DOHH2 (cell line): ENCODE results near the gene LRRC7.

Experiments
- H3F3A ChIP-seq: fragments of 200-600 bp; sonication (generic), shearing (Covaris generic); 2 replicates; pipeline ENCODE4 v1.6.0; 2016; ENCODE audit warnings: antibody characterized with exemption, mild to moderate bottlenecking; ENCODE audit not compliant: control insufficient read depth, insufficient read depth
- H3K27ac ChIP-seq: fragments of 200-600 bp; sonication (generic); 2 replicates; pipeline ENCODE4 v1.5.1; 2014; ENCODE audit warnings: low read depth, mild to moderate bottlenecking, low read length, moderate library complexity
- H3K27me3 ChIP-seq: fragments of 200-600 bp; sonication (generic); 2 replicates; pipeline ENCODE4 v1.6.1; 2014; ENCODE audit warnings: mild to moderate bottlenecking, low read length, mixed read lengths; ENCODE audit not compliant: control insufficient read depth
- H3K36me3 ChIP-seq: fragments of 200-600 bp; sonication (generic); 2 replicates; pipeline ENCODE4 v1.6.1; 2014; ENCODE audit warnings: mild to moderate bottlenecking, low read length, moderate library complexity, mixed read lengths; ENCODE audit not compliant: control insufficient read depth
- H3K4me1 ChIP-seq: fragments of 200-600 bp; sonication (generic); 2 replicates; pipeline ENCODE4 v1.6.1; 2014; ENCODE audit warnings: mild to moderate bottlenecking, low read length, mixed read lengths; ENCODE audit not compliant: control insufficient read depth
- H3K4me2 ChIP-seq: fragments of 200-600 bp; sonication (generic); 2 replicates; pipeline ENCODE4 v1.6.0; 2014; ENCODE audit warnings: mild to moderate bottlenecking, low read length, moderate library complexity
- H3K4me3 ChIP-seq: fragments of 200-600 bp; sonication (generic); 2 replicates; pipeline ENCODE4 v1.5.1; 2014; ENCODE audit warnings: mild to moderate bottlenecking, low read length, mixed read lengths
- H3K79me2 ChIP-seq: fragments of 200-600 bp; sonication (generic); 2 replicates; pipeline ENCODE4 v1.6.1; 2014; ENCODE audit warnings: mild to moderate bottlenecking, low read length, mixed read lengths; ENCODE audit not compliant: control insufficient read depth
- H3K9me2 ChIP-seq: fragments of 200-600 bp; sonication (generic); replicated peaks from 2 replicates; pipeline ENCODE4 v1.6.1; 2014; ENCODE audit warnings: mild to moderate bottlenecking, low read length, mixed read lengths; ENCODE audit not compliant: control insufficient read depth
- H3K9me3 ChIP-seq: fragments of 200-600 bp; sonication (generic); 2 replicates; pipeline ENCODE4 v1.6.1; 2014; ENCODE audit warnings: antibody characterized with exemption, low read length, mixed read lengths; ENCODE audit not compliant: control insufficient read depth, insufficient read depth
- H4K20me1 ChIP-seq: fragments of 200-600 bp; sonication (generic); 2 replicates; pipeline ENCODE4 v1.6.0; 2014; ENCODE audit warnings: low read depth, mild to moderate bottlenecking, antibody characterized with exemption, low read length, moderate library complexity; ENCODE audit not compliant: control insufficient read depth, insufficient read depth
- CTCF ChIP-seq: fragments of 200-600 bp; sonication (generic); IDR thresholded peaks from one replicate; pipeline ENCODE4 v1.5.1; 2014; ENCODE audit warnings: antibody characterized with exemption, mild to moderate bottlenecking, low read depth, low read length; ENCODE audit not compliant: poor library complexity, severe bottlenecking
- EZH2phosphoT487 ChIP-seq: fragments of 200-600 bp; sonication (generic); IDR thresholded peaks from 2 replicates; pipeline ENCODE4 v1.6.1; 2017; ENCODE audit warnings: borderline replicate concordance, mild to moderate bottlenecking, antibody characterized with exemption, low read length, moderate library complexity, mixed read lengths

LRRC7 gene

GRCh38 chr1:70034403-70034802 is 466.7 kb downstream of the LRRC7 start:
- H3K4me1 ChIP-seq = peaks cover 4% of the 10 kb centered on the region; the same call in 1 of the 2 replicates
- no peaks in the 10 kb centered on the region for H3K27me3 ChIP-seq
- no peak for TF ChIP-seq CTCF
- no peak for TF ChIP-seq EZH2phosphoT487
- no peaks in the 10 kb centered on the region for H3K36me3 ChIP-seq
- no peaks in the 10 kb centered on the region for H3K9me2 ChIP-seq
- no peaks in the 10 kb centered on the region for H3K79me2 ChIP-seq
- H4K20me1 ChIP-seq = no peaks in the 10 kb centered on the region
- H3K9me3 ChIP-seq = no peaks in the 10 kb centered on the region
- H3K4me3 ChIP-seq = no peak overlapping the region
- no peak overlapping the region for H3K27ac ChIP-seq
- no peaks in the 10 kb centered on the region for H3F3A ChIP-seq
- H3K4me2 ChIP-seq = no peak overlapping the region

DNA sequence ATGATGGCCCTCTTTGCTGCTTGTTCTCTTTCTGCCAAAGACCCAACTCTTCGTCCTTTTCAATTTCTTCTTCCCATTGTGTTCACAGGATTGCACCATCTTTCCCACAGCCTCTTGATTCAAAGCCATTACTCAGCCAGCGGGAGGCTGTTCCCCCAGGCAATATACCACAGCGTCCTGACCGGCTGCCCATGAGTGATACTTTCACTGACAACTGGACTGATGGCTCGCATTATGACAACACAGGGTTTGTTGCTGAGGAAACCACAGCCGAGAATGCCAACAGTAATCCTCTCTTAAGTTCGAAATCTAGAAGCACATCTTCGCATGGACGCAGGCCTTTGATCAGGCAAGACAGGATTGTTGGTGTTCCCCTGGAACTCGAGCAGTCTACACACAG is 470.3 kb downstream of the LRRC7 start:
- H3K36me3 ChIP-seq = no peaks in the 10 kb centered on the region
- no peak overlapping the region for H3K4me3 ChIP-seq
- H3K9me3 ChIP-seq = no peaks in the 10 kb centered on the region
- no peaks in the 10 kb centered on the region for H3K9me2 ChIP-seq
- H3K27ac ChIP-seq = no peak overlapping the region
- H3K4me1 ChIP-seq = peaks cover 4% of the 10 kb centered on the region; the same call in 1 of the 2 replicates
- H3K4me2 ChIP-seq = no peak overlapping the region
- H4K20me1 ChIP-seq = no peaks in the 10 kb centered on the region
- H3K27me3 ChIP-seq = 0 out of 2 replicates have a peak, but pooled peaks cover 2% of the 10 kb centered on the region
- TF ChIP-seq EZH2phosphoT487 = no peak
- TF ChIP-seq CTCF = no peak
- H3F3A ChIP-seq = no peaks in the 10 kb centered on the region
- H3K79me2 ChIP-seq = no peaks in the 10 kb centered on the region

- no peaks in the 10 kb centered on the region for H3K79me2 ChIP-seq
- H3K4me1 ChIP-seq = no peaks in the 10 kb centered on the region
- 0 out of 2 replicates have a peak, but pooled peaks cover 2% of the 10 kb centered on the region for H3K27me3 ChIP-seq
- no peaks in the 10 kb centered on the region for H4K20me1 ChIP-seq
- no peak overlapping the region for H3K27ac ChIP-seq
- H3K9me3 ChIP-seq = no peaks in the 10 kb centered on the region
- H3K36me3 ChIP-seq = no peaks in the 10 kb centered on the region
- TF ChIP-seq CTCF (no peak), EZH2phosphoT487 (no peak)
- no peak overlapping the region for H3K4me3 ChIP-seq
- H3K4me2 ChIP-seq = no peak overlapping the region
- no peaks in the 10 kb centered on the region for H3K9me2 ChIP-seq
- no peaks in the 10 kb centered on the region for H3F3A ChIP-seq
These were observed 471.8 kb downstream of the LRRC7 start for GRCh38 chr1:70039485-70039884.
